ENCODE data around the gene MCCC1. TPM values are rescaled to one million over a fixed set of nuclear protein-coding genes. Genes with fewer than 3 reads are reported as not detected.

Gene MCCC1
- total RNA-seq, 6 experiments from 2014 or later, result 15.1 to 21.2 (median 16.1) TPM

DNA sequence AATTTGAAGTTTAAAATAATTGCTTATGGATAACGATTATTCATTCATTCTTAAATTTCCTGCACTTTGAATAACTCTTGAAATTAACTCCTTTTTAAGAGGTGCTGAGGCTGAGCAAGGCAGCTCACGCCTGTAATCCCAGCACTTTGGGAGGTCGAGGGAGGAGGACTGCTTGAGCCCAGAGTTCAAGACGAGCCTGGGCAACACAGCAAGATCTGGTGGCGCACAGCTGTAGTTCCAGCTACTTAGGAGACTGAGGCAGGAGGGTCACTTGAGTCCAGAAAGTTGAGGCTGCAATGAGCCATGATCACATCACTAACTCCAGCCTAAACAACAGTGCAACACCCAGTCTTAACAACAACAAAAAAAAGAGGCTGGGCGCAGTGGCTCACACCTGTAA, 126.9 kb downstream of the MCCC1 start:
- H3K4me3 Mint-ChIP-seq, result no peak overlapping the region
- peaks cover 42% of the 10 kb centered on the region for H3K4me1 Mint-ChIP-seq (ENCODE audit: low read depth)
- H3K27ac Mint-ChIP-seq, result no peak overlapping the region
- no peaks in the 10 kb centered on the region for H3K9me3 Mint-ChIP-seq
- no peak for DNase-seq
- peaks cover 8% of the 10 kb centered on the region; the same call in 1 of the 2 replicates for H3K36me3 Mint-ChIP-seq (ENCODE audit: low read depth)
- no peaks in the 10 kb centered on the region for H3K27me3 Mint-ChIP-seq (ENCODE audit: insufficient read depth)
- TF ChIP-seq, protein P1, sequence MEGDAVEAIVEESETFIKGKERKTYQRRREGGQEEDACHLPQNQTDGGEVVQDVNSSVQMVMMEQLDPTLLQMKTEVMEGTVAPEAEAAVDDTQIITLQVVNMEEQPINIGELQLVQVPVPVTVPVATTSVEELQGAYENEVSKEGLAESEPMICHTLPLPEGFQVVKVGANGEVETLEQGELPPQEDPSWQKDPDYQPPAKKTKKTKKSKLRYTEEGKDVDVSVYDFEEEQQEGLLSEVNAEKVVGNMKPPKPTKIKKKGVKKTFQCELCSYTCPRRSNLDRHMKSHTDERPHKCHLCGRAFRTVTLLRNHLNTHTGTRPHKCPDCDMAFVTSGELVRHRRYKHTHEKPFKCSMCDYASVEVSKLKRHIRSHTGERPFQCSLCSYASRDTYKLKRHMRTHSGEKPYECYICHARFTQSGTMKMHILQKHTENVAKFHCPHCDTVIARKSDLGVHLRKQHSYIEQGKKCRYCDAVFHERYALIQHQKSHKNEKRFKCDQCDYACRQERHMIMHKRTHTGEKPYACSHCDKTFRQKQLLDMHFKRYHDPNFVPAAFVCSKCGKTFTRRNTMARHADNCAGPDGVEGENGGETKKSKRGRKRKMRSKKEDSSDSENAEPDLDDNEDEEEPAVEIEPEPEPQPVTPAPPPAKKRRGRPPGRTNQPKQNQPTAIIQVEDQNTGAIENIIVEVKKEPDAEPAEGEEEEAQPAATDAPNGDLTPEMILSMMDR (IDR thresholded peaks at IDR 0.05), result no peak

GRCh38 chr3:182971637-182972036, 127.7 kb downstream of the MCCC1 start:
- H3K9me3 Mint-ChIP-seq, result no peaks in the 10 kb centered on the region
- H3K27me3 Mint-ChIP-seq (ENCODE audit: insufficient read depth), result no peaks in the 10 kb centered on the region
- peaks cover 46% of the 10 kb centered on the region for H3K4me1 Mint-ChIP-seq (ENCODE audit: low read depth)
- H3K36me3 Mint-ChIP-seq (ENCODE audit: low read depth), result peaks cover 8% of the 10 kb centered on the region; the same call in 1 of the 2 replicates
- no peak for DNase-seq
- TF ChIP-seq, protein P1 (IDR thresholded peaks at IDR 0.05), result no peak
- no peak overlapping the region for H3K4me3 Mint-ChIP-seq
- no peak overlapping the region for H3K27ac Mint-ChIP-seq

DNA sequence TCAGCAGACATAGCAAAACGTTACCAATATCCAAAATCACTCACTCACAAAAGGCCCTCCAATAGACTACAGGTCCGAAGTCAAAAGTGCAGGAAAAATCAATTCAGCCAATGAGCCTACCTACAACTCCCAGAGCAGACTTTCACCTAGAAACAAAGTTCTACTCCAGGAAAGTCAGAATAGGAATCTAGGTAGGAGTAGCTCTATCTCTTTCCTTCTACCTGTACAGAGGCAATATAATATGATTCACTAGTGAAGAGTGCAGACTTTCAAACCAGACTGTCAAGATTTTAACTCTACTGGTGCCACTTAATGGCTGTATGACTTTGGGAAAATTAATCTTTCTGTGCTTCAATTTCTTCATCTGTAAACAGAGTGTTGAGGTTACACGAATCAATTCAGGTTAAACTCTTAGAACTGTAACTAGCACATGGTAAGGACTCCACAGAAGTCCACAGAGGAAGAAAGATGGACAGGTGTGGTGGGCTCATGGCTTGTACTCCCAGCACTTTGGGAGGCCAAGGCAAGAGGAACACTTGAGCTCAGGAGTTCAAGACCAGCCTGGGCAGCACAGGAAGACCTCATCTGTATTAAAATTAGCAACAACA, 128.4 kb downstream of the MCCC1 start:
- TF ChIP-seq, protein P1 (IDR thresholded peaks at IDR 0.05), result no peak
- peaks cover 8% of the 10 kb centered on the region; the same call in 1 of the 2 replicates for H3K36me3 Mint-ChIP-seq (ENCODE audit: low read depth)
- H3K9me3 Mint-ChIP-seq, result no peaks in the 10 kb centered on the region
- peak overlapping the region; percentile 44; the same call in 1 of the 2 replicates for H3K27ac Mint-ChIP-seq
- peaks cover 46% of the 10 kb centered on the region for H3K4me1 Mint-ChIP-seq (ENCODE audit: low read depth)
- H3K27me3 Mint-ChIP-seq (ENCODE audit: insufficient read depth), result no peaks in the 10 kb centered on the region
- peak overlapping the region; percentile 15; the same call in 1 of the 2 replicates for H3K4me3 Mint-ChIP-seq
- DNase-seq, result no peak

DNA sequence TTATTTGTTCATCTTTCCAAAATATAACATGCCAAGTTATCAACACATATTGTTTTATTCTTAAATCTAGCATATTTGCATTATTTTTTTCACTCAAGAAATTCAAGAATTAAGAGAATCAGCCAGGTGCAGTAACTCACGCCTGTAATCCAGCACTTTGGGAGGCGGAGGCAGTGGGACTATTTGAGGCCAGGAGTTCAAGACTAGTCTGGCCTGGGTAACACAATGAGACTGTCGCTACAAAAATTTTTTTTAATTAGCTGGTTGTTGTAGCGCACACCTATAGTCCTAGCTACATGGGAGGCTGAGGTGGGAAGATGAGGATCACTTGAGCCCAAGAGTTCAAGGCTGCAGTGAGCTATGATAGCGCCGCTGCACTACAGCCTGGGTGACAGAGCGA, 129.4 kb downstream of the MCCC1 start:
- peaks cover 51% of the 10 kb centered on the region for H3K4me1 Mint-ChIP-seq (ENCODE audit: low read depth)
- peak overlapping the region; percentile 70 for H3K27ac Mint-ChIP-seq
- H3K36me3 Mint-ChIP-seq (ENCODE audit: low read depth), result peaks cover 8% of the 10 kb centered on the region; the same call in 1 of the 2 replicates
- no peak for DNase-seq
- no peaks in the 10 kb centered on the region for H3K9me3 Mint-ChIP-seq
- H3K27me3 Mint-ChIP-seq (ENCODE audit: insufficient read depth), result no peaks in the 10 kb centered on the region
- no peak overlapping the region for H3K4me3 Mint-ChIP-seq
- TF ChIP-seq, protein P1 (IDR thresholded peaks at IDR 0.05), result no peak

- Mint-ChIP-seq H3K27ac (peak overlapping the region; percentile 76), H3K4me3 (no peak overlapping the region), H3K36me3 (ENCODE audit: low read depth) (peaks cover 8% of the 10 kb centered on the region; the same call in 1 of the 2 replicates)
Measured at GRCh38 chr3:182969277-182969676, 130.0 kb downstream of the MCCC1 start.

More at GRCh38 chr3:182969277-182969676, 130.0 kb downstream of the MCCC1 start:
- Mint-ChIP-seq H3K27me3 (ENCODE audit: insufficient read depth) (no peaks in the 10 kb centered on the region), H3K9me3 (no peaks in the 10 kb centered on the region), H3K4me1 (ENCODE audit: low read depth) (peaks cover 51% of the 10 kb centered on the region)
- DNase-seq, result peak; percentile 62
- TF ChIP-seq, protein P1 (IDR thresholded peaks at IDR 0.05), result no peak
